ENCODE results near the gene CNKSR3.

The CNKSR3 gene

DNA sequence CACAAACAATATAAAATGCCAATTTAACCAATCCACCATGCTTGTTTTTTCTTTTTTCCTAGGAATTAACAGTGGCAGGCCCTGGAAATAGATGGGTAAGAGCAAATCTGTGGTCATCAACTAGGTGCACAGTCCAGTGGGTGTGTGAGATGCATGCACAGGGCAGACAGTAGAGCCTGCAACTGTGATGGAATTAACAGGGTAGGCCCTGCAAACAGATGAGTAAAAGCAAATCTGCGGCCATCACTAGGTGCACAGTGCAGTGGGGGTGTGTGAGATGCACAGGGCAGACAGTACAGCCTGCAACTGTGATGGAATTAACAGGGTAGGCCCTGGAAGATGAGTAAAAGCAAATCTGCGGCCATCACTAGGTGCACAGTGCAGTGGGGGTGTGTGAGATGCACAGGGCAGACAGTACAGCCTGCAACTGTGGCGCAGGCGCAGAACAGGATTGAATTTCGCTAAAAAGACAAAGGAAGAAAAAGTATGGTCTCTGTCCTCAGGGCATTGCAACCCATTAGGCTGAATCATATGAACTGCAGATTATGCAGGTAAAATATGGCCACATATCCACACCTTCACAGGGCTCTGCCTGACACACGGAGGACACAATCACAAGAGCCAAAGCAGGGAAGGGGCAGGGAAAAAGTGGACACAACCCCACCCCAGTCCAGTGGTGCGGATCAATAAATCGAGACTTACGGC, 112.8 kb downstream of the CNKSR3 start:
- no peaks in the 10 kb centered on the region for H3K27me3 Mint-ChIP-seq (ENCODE audit: low read depth, poor library complexity)
- peaks cover 36% of the 10 kb centered on the region for H3K36me3 Mint-ChIP-seq (ENCODE audit: low read depth)
- TF ChIP-seq, protein P1, sequence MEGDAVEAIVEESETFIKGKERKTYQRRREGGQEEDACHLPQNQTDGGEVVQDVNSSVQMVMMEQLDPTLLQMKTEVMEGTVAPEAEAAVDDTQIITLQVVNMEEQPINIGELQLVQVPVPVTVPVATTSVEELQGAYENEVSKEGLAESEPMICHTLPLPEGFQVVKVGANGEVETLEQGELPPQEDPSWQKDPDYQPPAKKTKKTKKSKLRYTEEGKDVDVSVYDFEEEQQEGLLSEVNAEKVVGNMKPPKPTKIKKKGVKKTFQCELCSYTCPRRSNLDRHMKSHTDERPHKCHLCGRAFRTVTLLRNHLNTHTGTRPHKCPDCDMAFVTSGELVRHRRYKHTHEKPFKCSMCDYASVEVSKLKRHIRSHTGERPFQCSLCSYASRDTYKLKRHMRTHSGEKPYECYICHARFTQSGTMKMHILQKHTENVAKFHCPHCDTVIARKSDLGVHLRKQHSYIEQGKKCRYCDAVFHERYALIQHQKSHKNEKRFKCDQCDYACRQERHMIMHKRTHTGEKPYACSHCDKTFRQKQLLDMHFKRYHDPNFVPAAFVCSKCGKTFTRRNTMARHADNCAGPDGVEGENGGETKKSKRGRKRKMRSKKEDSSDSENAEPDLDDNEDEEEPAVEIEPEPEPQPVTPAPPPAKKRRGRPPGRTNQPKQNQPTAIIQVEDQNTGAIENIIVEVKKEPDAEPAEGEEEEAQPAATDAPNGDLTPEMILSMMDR (IDR thresholded peaks at IDR 0.05), result no peak
- H3K27ac Mint-ChIP-seq, result no peak overlapping the region
- H3K9me3 Mint-ChIP-seq, result no peaks in the 10 kb centered on the region
- no peak for DNase-seq
- no peak overlapping the region for H3K4me3 Mint-ChIP-seq
- H3K4me1 Mint-ChIP-seq, result peaks cover 5% of the 10 kb centered on the region

DNA sequence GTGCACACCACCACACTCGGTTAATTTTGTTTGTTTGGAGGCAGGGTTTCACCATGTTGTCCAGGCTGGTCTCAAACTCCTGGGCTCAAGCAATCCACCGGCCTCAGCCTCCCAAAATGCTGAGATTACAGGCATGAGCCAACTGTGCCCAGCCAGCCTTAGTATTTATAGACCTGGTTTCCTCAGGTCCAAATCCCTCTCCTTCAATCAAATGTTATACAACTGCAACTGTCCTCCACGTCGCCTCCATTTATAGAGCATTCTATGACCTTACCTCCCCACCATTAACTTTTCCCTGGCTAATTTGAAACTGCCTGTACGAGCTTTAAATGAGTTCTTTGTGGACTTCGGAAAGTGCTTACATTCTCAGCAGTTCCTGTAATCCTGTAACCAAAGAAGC, 114.6 kb downstream of the CNKSR3 start:
- Mint-ChIP-seq H3K9me3 (peaks cover 6% of the 10 kb centered on the region), H3K4me1 (peaks cover 5% of the 10 kb centered on the region), H3K36me3 (ENCODE audit: low read depth) (peaks cover 27% of the 10 kb centered on the region), H3K4me3 (no peak overlapping the region), H3K27ac (peak overlapping the region; percentile 20), H3K27me3 (ENCODE audit: low read depth, poor library complexity) (no peaks in the 10 kb centered on the region)
- DNase-seq, result no peak
- TF ChIP-seq, protein P1 (IDR thresholded peaks at IDR 0.05), result no peak

GRCh38 chr6:154395316-154395715, 115.2 kb downstream of the CNKSR3 start:
- Mint-ChIP-seq H3K9me3 (peaks cover 6% of the 10 kb centered on the region), H3K4me3 (no peak overlapping the region), H3K27me3 (ENCODE audit: low read depth, poor library complexity) (no peaks in the 10 kb centered on the region), H3K4me1 (peaks cover 5% of the 10 kb centered on the region), H3K36me3 (ENCODE audit: low read depth) (peaks cover 24% of the 10 kb centered on the region), H3K27ac (no peak overlapping the region)
- DNase-seq, result no peak
- TF ChIP-seq, protein P1 (IDR thresholded peaks at IDR 0.05), result no peak

DNA sequence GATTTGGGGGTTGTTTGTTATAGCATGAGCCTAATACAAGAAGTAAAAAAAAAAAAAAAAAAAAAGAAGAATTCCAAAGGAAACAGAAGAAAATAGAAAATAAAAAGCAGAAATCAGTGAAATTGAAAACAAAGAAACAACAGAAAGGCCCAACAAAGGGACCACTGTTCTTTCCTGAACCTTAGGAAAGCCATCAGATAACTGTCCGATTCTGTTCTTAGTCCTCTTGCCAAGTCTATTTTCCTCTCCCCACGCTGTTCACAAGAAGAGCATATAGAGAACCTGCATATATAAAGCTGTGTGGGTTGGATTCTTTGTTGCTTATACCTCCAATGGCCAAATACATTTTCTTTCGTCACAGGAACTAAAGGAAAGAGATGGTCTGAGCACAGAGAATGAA, 115.9 kb downstream of the CNKSR3 start:
- H3K9me3 Mint-ChIP-seq, result peaks cover 13% of the 10 kb centered on the region
- peaks cover 26% of the 10 kb centered on the region for H3K36me3 Mint-ChIP-seq (ENCODE audit: low read depth)
- H3K27ac Mint-ChIP-seq, result peak overlapping the region; percentile 30
- TF ChIP-seq, protein P1 (IDR thresholded peaks at IDR 0.05), result no peak
- H3K4me3 Mint-ChIP-seq, result no peak overlapping the region
- DNase-seq, result no peak
- H3K4me1 Mint-ChIP-seq, result peaks cover 5% of the 10 kb centered on the region
- H3K27me3 Mint-ChIP-seq (ENCODE audit: low read depth, poor library complexity), result no peaks in the 10 kb centered on the region

GRCh38 chr6:154390034-154390433, 120.5 kb downstream of the CNKSR3 start:
- peaks cover 3% of the 10 kb centered on the region for H3K27me3 Mint-ChIP-seq (ENCODE audit: low read depth, poor library complexity)
- H3K36me3 Mint-ChIP-seq (ENCODE audit: low read depth), result peaks cover 24% of the 10 kb centered on the region

More at GRCh38 chr6:154390034-154390433, 120.5 kb downstream of the CNKSR3 start:
- Mint-ChIP-seq H3K4me1 (peaks cover 5% of the 10 kb centered on the region), H3K27ac (no peak overlapping the region), H3K9me3 (peaks cover 24% of the 10 kb centered on the region), H3K4me3 (no peak overlapping the region)
- TF ChIP-seq, protein P1 (IDR thresholded peaks at IDR 0.05), result no peak
- no peak for DNase-seq

Measured in nephron progenitor cell (in vitro differentiated cells).